ENCODE data around the gene OR51V1. TPM values are rescaled to one million over a fixed set of nuclear protein-coding genes. Genes with fewer than 3 reads are reported as not detected.

OR51V1 gene
- total and polyA plus RNA-seq, 9 donors, result not detected

- Histone ChIP-seq H3K36me3 (no peaks in the 10 kb centered on the region), H3K4me3 (no peak within 1 kb of the TSS), H3K4me1 (ENCODE audit: insufficient read depth) (no peaks in the 10 kb centered on the region), H3K9me3 (no peaks in the 10 kb centered on the region), H3K27me3 (no peaks in the 10 kb centered on the region), H3K27ac (no peak within 1 kb of the TSS)
- no peak for TF ChIP-seq POLR2A (IDR thresholded peaks at IDR 0.05)
- TF ChIP-seq EP300 (IDR thresholded peaks at IDR 0.05), result no peak
- TF ChIP-seq, protein P1, sequence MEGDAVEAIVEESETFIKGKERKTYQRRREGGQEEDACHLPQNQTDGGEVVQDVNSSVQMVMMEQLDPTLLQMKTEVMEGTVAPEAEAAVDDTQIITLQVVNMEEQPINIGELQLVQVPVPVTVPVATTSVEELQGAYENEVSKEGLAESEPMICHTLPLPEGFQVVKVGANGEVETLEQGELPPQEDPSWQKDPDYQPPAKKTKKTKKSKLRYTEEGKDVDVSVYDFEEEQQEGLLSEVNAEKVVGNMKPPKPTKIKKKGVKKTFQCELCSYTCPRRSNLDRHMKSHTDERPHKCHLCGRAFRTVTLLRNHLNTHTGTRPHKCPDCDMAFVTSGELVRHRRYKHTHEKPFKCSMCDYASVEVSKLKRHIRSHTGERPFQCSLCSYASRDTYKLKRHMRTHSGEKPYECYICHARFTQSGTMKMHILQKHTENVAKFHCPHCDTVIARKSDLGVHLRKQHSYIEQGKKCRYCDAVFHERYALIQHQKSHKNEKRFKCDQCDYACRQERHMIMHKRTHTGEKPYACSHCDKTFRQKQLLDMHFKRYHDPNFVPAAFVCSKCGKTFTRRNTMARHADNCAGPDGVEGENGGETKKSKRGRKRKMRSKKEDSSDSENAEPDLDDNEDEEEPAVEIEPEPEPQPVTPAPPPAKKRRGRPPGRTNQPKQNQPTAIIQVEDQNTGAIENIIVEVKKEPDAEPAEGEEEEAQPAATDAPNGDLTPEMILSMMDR (IDR thresholded peaks at IDR 0.05), result no peak
- intact Hi-C loops (cut with DNase I), result no loop called here
- no peak for DNase-seq
- 65 to 75% (median 71%) methylated on average over 3 of the region's 3 CpGs for WGBS, 3 donors
Observed at GRCh38 chr11:5154657-5155056, 45.8 kb downstream of the OR51V1 start, which contains the start of gene OR52A1. OR52A1 (minus strand) TSS chr11:5154757; CDS start chr11:5152369, 2,388 bp downstream.

DNA sequence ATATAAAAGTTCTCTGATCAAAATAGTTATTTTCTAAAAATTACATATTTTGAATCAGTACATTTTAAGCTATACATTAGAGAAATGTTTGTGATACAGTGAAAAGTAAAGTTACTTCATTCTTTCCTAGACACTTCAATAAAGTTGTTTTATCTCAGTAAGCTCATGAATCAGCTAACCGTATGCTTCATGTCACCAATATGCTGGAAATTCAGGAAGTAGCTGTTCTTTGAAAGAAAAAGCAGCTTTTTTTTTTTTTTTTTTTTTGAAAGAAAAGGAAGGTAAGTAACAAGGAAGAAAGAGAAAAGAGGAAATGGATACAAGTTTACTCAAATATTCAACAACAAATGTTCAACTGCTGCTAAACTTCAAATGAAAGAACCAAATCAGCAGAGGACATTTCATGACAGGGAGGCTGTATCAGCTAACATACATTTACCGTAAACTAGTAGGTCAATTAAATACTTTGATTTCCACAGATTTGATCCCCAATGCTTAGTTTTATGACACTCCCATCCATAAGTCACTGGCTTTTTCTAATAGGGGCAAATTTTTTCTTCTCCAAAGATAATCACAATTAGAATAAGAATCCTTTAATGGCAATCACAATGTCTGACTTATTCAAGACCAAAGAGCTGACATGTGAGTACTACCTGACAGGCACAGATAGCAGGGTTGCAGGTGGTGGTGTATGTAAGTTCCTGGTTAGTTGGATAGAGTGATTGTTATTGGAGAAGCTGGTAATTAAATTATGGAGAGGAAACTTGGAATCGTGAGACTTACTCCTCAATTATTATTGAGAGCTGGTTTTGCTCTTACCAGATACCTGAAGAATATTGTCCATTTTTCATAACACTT lies 46.7 kb downstream of the OR51V1 start:
- WGBS, 3 donors, result 48 to 57% (median 56%) methylated on average over 3 of the region's 3 CpGs

DNA sequence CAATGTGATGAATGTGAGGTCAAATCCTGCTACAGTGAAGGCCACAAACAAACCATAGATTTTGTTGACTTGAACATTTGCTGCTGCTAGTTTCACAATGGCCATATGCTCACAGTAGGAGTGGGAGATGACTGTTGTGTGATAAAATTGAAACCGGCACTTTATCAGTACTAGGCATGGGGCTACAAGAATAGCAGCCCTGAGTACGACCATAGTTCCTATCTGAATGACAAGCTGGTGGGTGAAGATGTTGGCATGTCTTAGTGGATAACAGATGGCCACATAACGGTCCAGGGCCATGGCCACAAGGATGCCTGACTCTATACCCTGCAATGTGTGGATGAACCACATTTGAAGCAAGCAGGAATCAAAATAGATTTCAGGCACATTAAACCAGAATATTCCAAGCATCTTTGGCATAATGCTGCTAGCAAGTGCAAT lies 48.7 kb downstream of the OR51V1 start:
- Histone ChIP-seq H3K27ac (no peak overlapping the region), H3K36me3 (no peaks in the 10 kb centered on the region), H3K9me3 (no peaks in the 10 kb centered on the region), H3K4me3 (no peak overlapping the region), H3K4me1 (ENCODE audit: insufficient read depth) (no peaks in the 10 kb centered on the region), H3K27me3 (no peaks in the 10 kb centered on the region)
- 42 to 74% (median 51%) methylated on average over 3 of the region's 3 CpGs for WGBS, 3 donors
- TF ChIP-seq POLR2A (IDR thresholded peaks at IDR 0.05) (no peak), EP300 (IDR thresholded peaks at IDR 0.05) (no peak)
- TF ChIP-seq, protein P1 (IDR thresholded peaks at IDR 0.05), result no peak
- intact Hi-C loops (cut with DNase I), result no loop called here
- no peak for DNase-seq

More for the DNA sequence above, 46.7 kb downstream of the OR51V1 start:
- Histone ChIP-seq H3K9me3 (no peaks in the 10 kb centered on the region), H3K36me3 (no peaks in the 10 kb centered on the region), H3K27me3 (no peaks in the 10 kb centered on the region), H3K4me1 (ENCODE audit: insufficient read depth) (no peaks in the 10 kb centered on the region), H3K27ac (no peak overlapping the region), H3K4me3 (no peak overlapping the region)
- no peak for DNase-seq
- intact Hi-C loops (cut with DNase I), result no loop called here
- TF ChIP-seq POLR2A (IDR thresholded peaks at IDR 0.05) (no peak), EP300 (IDR thresholded peaks at IDR 0.05) (no peak)
- TF ChIP-seq, protein P1 (IDR thresholded peaks at IDR 0.05), result no peak

Other genes with a start within 250 kb of the OR51V1 start
- not detected for gene OR51A2, start 245.0 kb downstream of the OR51V1 start, total RNA-seq
- gene OR51A2, start 245.0 kb downstream of the OR51V1 start, polyA plus RNA-seq, result not detected
- not detected for gene OR51L1, start 205.8 kb downstream of the OR51V1 start, total RNA-seq
- not detected for gene OR51L1, start 205.8 kb downstream of the OR51V1 start, polyA plus RNA-seq
- not detected for gene OR52J3, start 154.2 kb downstream of the OR51V1 start, total RNA-seq
- gene OR52J3, start 154.2 kb downstream of the OR51V1 start, polyA plus RNA-seq, result not detected
- gene OR52E2, start 141.1 kb downstream of the OR51V1 start, total RNA-seq, result not detected
- gene OR52E2, start 141.1 kb downstream of the OR51V1 start, polyA plus RNA-seq, result not detected
- not detected for gene OR52E1, start 131.1 kb downstream of the OR51V1 start, total RNA-seq
- not detected for gene OR52E1, start 131.1 kb downstream of the OR51V1 start, polyA plus RNA-seq
- not detected for gene OR52A5, start 62.3 kb downstream of the OR51V1 start, total RNA-seq
- not detected for gene OR52A5, start 62.3 kb downstream of the OR51V1 start, polyA plus RNA-seq
- gene OR52A1, start 45.9 kb downstream of the OR51V1 start, total RNA-seq, result under 1 TPM in 1 of 7 donors, not detected in 6; 0.02 TPM
- gene OR52A1, start 45.9 kb downstream of the OR51V1 start, polyA plus RNA-seq, result not detected
- 100 to 1,000 TPM in 4 of 7 donors, 10 to 100 TPM in 2, 1 to 10 TPM in 1; 9.1 to 393 (median 118) TPM for gene HBB, start 26.4 kb upstream of the OR51V1 start, total RNA-seq
- gene HBB, start 26.4 kb upstream of the OR51V1 start, polyA plus RNA-seq, result 100 to 1,000 TPM in 1 of 2 donors, 10 to 100 TPM in 1; 24.7 to 211 TPM
- 1 to 10 TPM in 2 of 7 donors, not detected in 5; 2.4 to 3.2 TPM for gene HBD, start 33.8 kb upstream of the OR51V1 start, total RNA-seq
- gene HBD, start 33.8 kb upstream of the OR51V1 start, polyA plus RNA-seq, result not detected
- 1 to 10 TPM in 1 of 7 donors, not detected in 6; 3.7 TPM for gene HBG1, start 49.2 kb upstream of the OR51V1 start, total RNA-seq
- gene HBG1, start 49.2 kb upstream of the OR51V1 start, polyA plus RNA-seq, result not detected
- 1 to 10 TPM in 2 of 7 donors, under 1 TPM in 3, not detected in 2; 0.37 to 9.7 (median 0.53) TPM for gene HBG2, start 54.1 kb upstream of the OR51V1 start, total RNA-seq
- gene HBG2, start 54.1 kb upstream of the OR51V1 start, polyA plus RNA-seq, result under 1 TPM in 1 of 2 donors, not detected in 1; 0.73 TPM
- 1 to 10 TPM in 1 of 7 donors, under 1 TPM in 2, not detected in 4; 0.61 to 2.2 (median 0.63) TPM for gene HBE1, start 69.3 kb upstream of the OR51V1 start, total RNA-seq
- gene HBE1, start 69.3 kb upstream of the OR51V1 start, polyA plus RNA-seq, result under 1 TPM in 1 of 2 donors, not detected in 1; 0.38 TPM
- gene OR51B4, start 101.3 kb upstream of the OR51V1 start, total RNA-seq, result under 1 TPM in 4 of 7 donors, not detected in 3; 0.25 to 0.63 (median 0.46) TPM
- gene OR51B4, start 101.3 kb upstream of the OR51V1 start, polyA plus RNA-seq, result not detected
- 1 to 10 TPM in 1 of 7 donors, under 1 TPM in 4, not detected in 2; 0.27 to 1.7 (median 0.38) TPM for gene OR51B2, start 123.6 kb upstream of the OR51V1 start, total RNA-seq
- gene OR51B2, start 123.6 kb upstream of the OR51V1 start, polyA plus RNA-seq, result not detected
- 1 to 10 TPM in 4 of 7 donors, under 1 TPM in 3; 0.56 to 2.1 (median 1.1) TPM for gene OR51B5, start 142.8 kb upstream of the OR51V1 start, total RNA-seq
- gene OR51B5, start 142.8 kb upstream of the OR51V1 start, polyA plus RNA-seq, result under 1 TPM; 0.30 to 0.47 TPM
- not detected for gene OR51B6, start 150.8 kb upstream of the OR51V1 start, total RNA-seq
- gene OR51B6, start 150.8 kb upstream of the OR51V1 start, polyA plus RNA-seq, result not detected
- under 1 TPM in 1 of 7 donors, not detected in 6; 0.12 TPM for gene OR51M1, start 183.1 kb upstream of the OR51V1 start, total RNA-seq
- under 1 TPM in 1 of 2 donors, not detected in 1; 0.08 TPM for gene OR51M1, start 183.1 kb upstream of the OR51V1 start, polyA plus RNA-seq
- gene OR51Q1, start 221.4 kb upstream of the OR51V1 start, total RNA-seq, result not detected
- not detected for gene OR51Q1, start 221.4 kb upstream of the OR51V1 start, polyA plus RNA-seq
- gene OR51I1, start 240.8 kb upstream of the OR51V1 start, total RNA-seq, result 1 to 10 TPM in 1 of 7 donors, under 1 TPM in 5, not detected in 1; 0.25 to 1.4 (median 0.66) TPM
- gene OR51I1, start 240.8 kb upstream of the OR51V1 start, polyA plus RNA-seq, result not detected
- gene OR51I2, start 248.6 kb upstream of the OR51V1 start, total RNA-seq, result not detected
- gene OR51I2, start 248.6 kb upstream of the OR51V1 start, polyA plus RNA-seq, result not detected